Breast epithelium (tissue), 3 donors: Measurements from ENCODE around the gene VAPA.

Experiments
- POLR2A ChIP-seq: fragments of 450-650 bp; IDR thresholded peaks from one replicate; pipeline ENCODE4 v1.6.1; 2016; ENCODE audit warnings: antibody characterized with exemption, mild to moderate bottlenecking, moderate library complexity
- TF ChIP-seq, protein P1 (sequence below), 3 donors: fragments of 450-650 bp; IDR thresholded peaks; one replicate each; pipeline ENCODE4 v1.5.1; 2016 to 2017; ENCODE audit warnings: antibody characterized with exemption in 3 of 3, mild to moderate bottlenecking in 3 of 3, moderate library complexity in 3 of 3

DNA sequence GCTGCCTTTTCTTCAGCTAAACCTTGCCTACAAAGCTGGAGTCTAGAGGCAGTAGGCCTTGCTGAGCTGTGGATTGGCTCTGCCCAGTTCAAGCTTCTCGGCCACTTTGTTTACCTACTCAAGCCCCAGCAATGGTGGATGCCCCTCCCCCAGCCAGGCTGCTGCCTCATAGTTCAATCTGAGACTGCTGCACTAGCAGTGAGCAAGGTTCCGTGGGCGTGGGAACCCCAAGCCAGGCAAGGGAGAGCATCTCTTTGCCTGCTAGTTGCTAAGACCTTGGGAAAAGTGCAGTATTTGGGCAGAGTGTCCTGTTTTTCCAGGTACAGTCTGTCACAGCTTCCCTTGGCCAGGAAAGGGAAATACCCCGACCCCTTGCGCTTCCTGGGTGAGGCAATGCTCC lies 68.9 kb downstream of the VAPA start:
- TF ChIP-seq, protein P1, sequence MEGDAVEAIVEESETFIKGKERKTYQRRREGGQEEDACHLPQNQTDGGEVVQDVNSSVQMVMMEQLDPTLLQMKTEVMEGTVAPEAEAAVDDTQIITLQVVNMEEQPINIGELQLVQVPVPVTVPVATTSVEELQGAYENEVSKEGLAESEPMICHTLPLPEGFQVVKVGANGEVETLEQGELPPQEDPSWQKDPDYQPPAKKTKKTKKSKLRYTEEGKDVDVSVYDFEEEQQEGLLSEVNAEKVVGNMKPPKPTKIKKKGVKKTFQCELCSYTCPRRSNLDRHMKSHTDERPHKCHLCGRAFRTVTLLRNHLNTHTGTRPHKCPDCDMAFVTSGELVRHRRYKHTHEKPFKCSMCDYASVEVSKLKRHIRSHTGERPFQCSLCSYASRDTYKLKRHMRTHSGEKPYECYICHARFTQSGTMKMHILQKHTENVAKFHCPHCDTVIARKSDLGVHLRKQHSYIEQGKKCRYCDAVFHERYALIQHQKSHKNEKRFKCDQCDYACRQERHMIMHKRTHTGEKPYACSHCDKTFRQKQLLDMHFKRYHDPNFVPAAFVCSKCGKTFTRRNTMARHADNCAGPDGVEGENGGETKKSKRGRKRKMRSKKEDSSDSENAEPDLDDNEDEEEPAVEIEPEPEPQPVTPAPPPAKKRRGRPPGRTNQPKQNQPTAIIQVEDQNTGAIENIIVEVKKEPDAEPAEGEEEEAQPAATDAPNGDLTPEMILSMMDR (IDR thresholded peaks at IDR 0.05) = no peak
- no peak for TF ChIP-seq POLR2A
